Gastroesophageal sphincter (tissue), 4 donors: Measurements from ENCODE around the gene RNF4. TPM values are rescaled to one million over a fixed set of nuclear protein-coding genes. Genes with fewer than 3 reads are reported as not detected.

Experiments
- ATAC-seq: fragments of 150-250 bp; one replicate; pipeline ENCODE4 v1.9.1; 2016; ENCODE audit warnings: mild to moderate bottlenecking, moderate library complexity
- H3K27ac ChIP-seq, 4 donors: fragments of 200-600 bp; sonication (generic) in 3 of 4; 1 replicate in 3 of 4; 2 replicates in 1 of 4; pipeline ENCODE4 v1.5.1; 2016 to 2019
- H3K27me3 ChIP-seq: fragments of 200-600 bp; sonication (generic); one replicate; pipeline ENCODE4 v1.5.1; 2019
- H3K36me3 ChIP-seq, 2 donors: fragments of 200-600 bp; sonication (generic); one replicate each; pipeline ENCODE4 v1.5.1; 2019; ENCODE audit warnings: control low read depth in 1 of 2
- H3K4me1 ChIP-seq, 3 donors: fragments of 200-600 bp; sonication (generic); 1 replicate in 2 of 3; 2 replicates in 1 of 3; pipeline ENCODE4 v1.5.1; 2016 to 2019; ENCODE audit warnings: control low read depth in 2 of 3
- H3K4me3 ChIP-seq, 2 donors: fragments of 200-600 bp; sonication (generic); one replicate each; pipeline ENCODE4 v1.5.1; 2019; ENCODE audit warnings: mild to moderate bottlenecking in 1 of 2, moderate library complexity in 1 of 2
- H3K9me3 ChIP-seq, 3 donors: fragments of 200-600 bp; sonication (generic); one replicate each; pipeline ENCODE4 v1.5.1; 2017 to 2019; ENCODE audit warnings: control low read depth in 2 of 3
- CTCF ChIP-seq, 4 experiments: fragments of 200-600 bp in 2 of 4; fragments of 450-650 bp in 2 of 4; sonication (generic) in 1 of 4; IDR thresholded peaks; one replicate each; pipeline ENCODE4 v1.5.1; 2017 to 2019; ENCODE audit warnings: antibody characterized with exemption in 4 of 4, mild to moderate bottlenecking in 2 of 4, moderate library complexity in 2 of 4
- EP300 ChIP-seq: sonication (generic); formaldehyde crosslinking; IDR thresholded peaks from one replicate; pipeline ENCODE4 v1.6.1; 2017; ENCODE audit warnings: antibody characterized with exemption, mild to moderate bottlenecking
- POLR2A ChIP-seq, 2 donors: fragments of 450-650 bp; IDR thresholded peaks; one replicate each; pipeline ENCODE4 v1.6.1; 2017; ENCODE audit warnings: antibody characterized with exemption in 2 of 2, mild to moderate bottlenecking in 2 of 2, moderate library complexity in 1 of 2
- POLR2AphosphoS5 ChIP-seq: sonication (generic); formaldehyde crosslinking; IDR thresholded peaks from one replicate; pipeline ENCODE4 v1.6.1; 2017; ENCODE audit warnings: antibody characterized with exemption
- WGBS, 2 donors: methylation state at CpG; one replicate each; pipeline ENCODE4 v1.1.5; 2018; ENCODE audit warnings: low coverage in 1 of 2; 5-methylcytosine and 5-hydroxymethylcytosine counted together
- total RNA-seq, 4 donors: library from RNA; depleted of rRNA; stranded (reverse); fragments of >200 nt; gene quantifications; one replicate each; pipeline ENCODE4 v1.1.0, GENCODE V29; 2016

Gene RNF4
- total RNA-seq: 10 to 100 TPM; 30.2 to 64.3 (median 43.1) TPM

- WGBS, 2 donors: 0% methylated on average over 13 of the region's 74 CpGs; no CpG with 5 or more reads in 1 of the 2 donors
- Histone ChIP-seq H3K27ac (peak within 1 kb of the TSS; percentile 76 to 97 (median 94)), H3K4me1 (peaks cover 0 to 46% (median 13%) of the 10 kb centered on the region in 3 donors), H3K4me3 (peak within 1 kb of the TSS; percentile 88 to 89), H3K9me3 (no peaks in the 10 kb centered on the region), H3K27me3 (no peaks in the 10 kb centered on the region), H3K36me3 (peaks cover 0 to 23% of the 10 kb centered on the region in 2 donors)
- ATAC-seq: peak; percentile 98
- TF ChIP-seq POLR2AphosphoS5: peak; percentile 69
- TF ChIP-seq CTCF (IDR thresholded peaks at IDR 0.05): no peak
- peak; percentile 47 to 55 for TF ChIP-seq POLR2A (IDR thresholded peaks at IDR 0.05)
Measured at GRCh38 chr4:2468456-2469191, at the start of gene RNF4. Gene RNF4, plus strand, starts transcription at chr4:2469106. Its CDS starts 21,388 bp downstream, at chr4:2490494.

- H3K27me3 ChIP-seq: peaks cover 80% of the 10 kb centered on the region
- H3K27ac ChIP-seq: no peak overlapping the region
- H3K9me3 ChIP-seq: no peaks in the 10 kb centered on the region
- TF ChIP-seq POLR2A (IDR thresholded peaks at IDR 0.05): no peak
- no peak for TF ChIP-seq EP300
- TF ChIP-seq CTCF (IDR thresholded peaks at IDR 0.05): no peak
- no peak for TF ChIP-seq POLR2AphosphoS5
- no peaks in the 10 kb centered on the region for H3K36me3 ChIP-seq
- no peak overlapping the region for H3K4me3 ChIP-seq
- 50 to 57% methylated on average over 7 to 9 of the region's 9 CpGs for WGBS, 2 donors
- H3K4me1 ChIP-seq: peaks cover 0 to 37% (median 18%) of the 10 kb centered on the region in 3 donors
- ATAC-seq: no peak
Measured at GRCh38 chr4:2419814-2420213, 49.1 kb upstream of the RNF4 start.

GRCh38 chr4:2421928-2422327, 47.0 kb upstream of the RNF4 start:
- Histone ChIP-seq H3K9me3 (no peaks in the 10 kb centered on the region), H3K4me3 (no peak overlapping the region), H3K27ac (no peak overlapping the region), H3K27me3 (peaks cover 84% of the 10 kb centered on the region), H3K4me1 (peaks cover 0 to 22% (median 12%) of the 10 kb centered on the region in 3 donors), H3K36me3 (no peaks in the 10 kb centered on the region)
- TF ChIP-seq CTCF (IDR thresholded peaks at IDR 0.05): no peak
- no peak for TF ChIP-seq POLR2A (IDR thresholded peaks at IDR 0.05)
- TF ChIP-seq POLR2AphosphoS5: no peak
- TF ChIP-seq EP300: no peak
- WGBS, 2 donors: 77 to 100% methylated on average over 2 to 6 of the region's 6 CpGs
- ATAC-seq: no peak

- H3K27me3 ChIP-seq: peaks cover 82% of the 10 kb centered on the region
- no CpG with 5 or more reads among the region's 4 CpGs for WGBS, 2 donors
- ATAC-seq: no peak
- H3K36me3 ChIP-seq: no peaks in the 10 kb centered on the region
- no peak overlapping the region for H3K27ac ChIP-seq
- H3K4me3 ChIP-seq: no peak overlapping the region
- peaks cover 0 to 11% (median 7%) of the 10 kb centered on the region in 3 donors for H3K4me1 ChIP-seq
- no peaks in the 10 kb centered on the region for H3K9me3 ChIP-seq
- TF ChIP-seq POLR2A (IDR thresholded peaks at IDR 0.05) (no peak), EP300 (no peak), CTCF (IDR thresholded peaks at IDR 0.05) (no peak), POLR2AphosphoS5 (no peak)
Measured at GRCh38 chr4:2423066-2423465, 45.8 kb upstream of the RNF4 start.

GRCh38 chr4:2423695-2424094, 45.2 kb upstream of the RNF4 start:
- Histone ChIP-seq H3K9me3 (no peaks in the 10 kb centered on the region), H3K36me3 (no peaks in the 10 kb centered on the region), H3K4me1 (peaks cover 0 to 11% (median 7%) of the 10 kb centered on the region in 3 donors), H3K4me3 (no peak overlapping the region), H3K27me3 (peaks cover 85% of the 10 kb centered on the region), H3K27ac (no peak overlapping the region)
- no peak for ATAC-seq
- TF ChIP-seq CTCF (IDR thresholded peaks at IDR 0.05) (no peak), EP300 (no peak), POLR2AphosphoS5 (no peak), POLR2A (IDR thresholded peaks at IDR 0.05) (no peak)
- 100% methylated on average over 4 of the region's 10 CpGs; no CpG with 5 or more reads in 1 of the 2 donors for WGBS, 2 donors
